Islet precursor cell (in vitro differentiated cells): ENCODE results near the gene SERTAD2.

Experiments used
- DNase-seq: peaks from one replicate; pipeline ENCODE4 v3.0.0-alpha.2; 2018

SERTAD2 gene

DNA sequence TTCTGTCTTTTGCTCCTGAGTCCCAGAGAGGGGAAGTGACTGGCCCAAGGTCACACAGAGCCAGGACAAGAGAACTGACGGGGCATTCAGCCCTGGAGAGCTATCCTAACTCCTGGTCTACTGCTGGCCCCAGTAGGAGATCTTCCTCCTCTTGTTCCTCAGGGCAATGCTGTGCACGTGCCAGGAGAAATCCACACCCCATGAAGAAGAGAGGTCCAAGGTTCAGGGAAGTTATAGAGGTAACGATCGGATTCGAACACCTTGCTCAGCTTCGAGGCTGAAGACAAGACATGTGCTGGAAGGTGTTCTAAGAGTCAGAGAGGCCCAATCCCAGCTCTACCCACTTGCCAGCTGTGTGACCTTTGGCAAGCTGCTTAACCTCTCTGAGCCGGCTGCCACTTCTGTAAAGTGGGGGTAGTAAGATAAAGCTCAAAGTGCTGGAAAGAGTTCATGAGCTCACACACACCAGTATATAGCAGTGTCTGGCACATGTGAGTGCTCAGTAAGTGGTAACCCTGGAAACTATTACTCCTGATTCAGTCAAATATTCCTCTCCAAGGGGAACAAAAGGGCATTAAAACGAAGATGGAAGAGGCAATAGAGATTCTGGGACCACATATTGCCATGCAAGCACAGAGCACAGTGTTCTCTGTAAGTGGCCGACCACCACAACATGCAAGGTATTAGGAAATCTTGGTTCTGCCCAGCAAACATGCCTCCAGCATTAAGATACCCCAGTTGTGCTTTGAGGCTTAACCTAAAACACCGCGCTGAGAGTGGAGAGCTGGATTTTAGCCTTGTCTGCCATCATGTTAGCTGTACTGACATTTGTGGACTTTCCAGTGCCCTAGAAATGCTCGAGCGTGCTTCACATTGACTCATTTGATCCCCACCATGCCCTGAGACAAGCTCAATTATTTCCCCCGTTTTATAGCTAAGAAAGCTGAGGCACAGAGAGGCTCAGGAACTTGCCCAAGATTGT lies 25.6 kb downstream of the SERTAD2 start:
- no peak for DNase-seq

DNA sequence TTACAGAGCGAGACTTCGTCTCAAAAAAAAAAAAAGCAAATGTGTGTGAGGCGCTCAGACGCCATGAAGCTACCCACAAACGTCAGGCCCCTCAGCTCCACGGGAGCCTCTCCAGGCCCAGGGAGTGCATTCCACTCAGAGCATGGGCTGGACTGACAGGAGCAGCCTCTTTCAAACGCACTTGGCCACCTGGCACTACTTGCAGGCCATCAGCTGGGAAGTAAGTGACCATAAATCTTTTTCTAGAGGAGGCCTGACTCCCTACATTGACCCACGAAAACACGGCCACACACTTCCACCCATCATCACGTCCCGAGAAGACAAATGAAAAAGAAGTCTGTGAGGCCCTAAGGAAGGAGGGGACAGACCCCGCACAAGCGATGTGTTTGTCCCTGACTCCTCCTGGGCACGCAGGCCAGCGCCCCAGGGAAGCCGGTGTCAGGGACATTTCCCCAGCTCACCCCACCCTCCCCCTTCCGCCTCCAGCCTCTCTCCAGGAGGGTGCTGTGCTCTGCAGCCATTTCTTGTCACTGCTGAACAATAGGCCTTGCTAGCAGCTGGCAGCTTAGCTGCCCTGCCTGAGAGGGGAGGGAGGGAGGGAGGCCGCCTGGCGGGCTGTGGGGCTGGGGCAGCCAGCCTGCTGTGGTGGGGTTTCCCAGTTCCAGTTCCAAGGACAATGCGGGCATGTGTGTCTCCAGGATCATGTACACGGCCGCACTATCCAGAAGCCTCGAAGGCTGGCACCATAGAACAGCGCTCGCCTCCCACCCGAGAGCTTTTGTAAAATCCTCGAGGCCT lies 26.6 kb downstream of the SERTAD2 start:
- peak; percentile 60 for DNase-seq

DNA sequence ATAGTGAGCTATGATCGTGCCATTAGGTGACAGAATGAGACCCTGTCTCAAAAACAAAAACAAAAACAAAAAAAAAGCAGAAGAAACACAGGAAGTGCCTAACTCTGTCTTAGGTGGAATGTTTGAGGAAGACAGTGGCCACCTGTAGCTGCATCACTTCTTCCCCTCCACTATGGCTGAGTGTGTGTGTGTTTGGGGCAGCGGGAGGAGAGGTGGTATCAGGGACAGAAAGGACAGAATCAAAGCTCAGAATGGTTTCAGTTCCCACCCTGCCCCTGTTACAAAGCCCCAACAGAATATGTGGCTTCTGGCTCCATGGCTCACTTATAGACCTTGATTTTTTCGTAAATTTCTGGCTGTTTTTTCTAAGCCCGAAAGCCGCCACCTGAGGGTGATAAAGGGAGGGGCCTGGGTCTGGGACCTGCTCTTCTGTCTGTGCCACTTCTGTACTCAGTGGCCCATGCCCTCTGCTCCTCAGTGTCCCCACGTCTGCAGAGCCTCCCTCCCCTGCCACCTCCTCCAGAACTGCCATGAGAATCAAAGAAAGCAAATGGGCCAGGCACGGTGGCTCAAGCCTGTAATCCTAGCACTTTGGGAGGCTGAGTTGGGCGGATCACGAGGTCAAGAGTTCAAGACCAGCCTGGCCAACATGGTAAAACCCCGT lies 27.4 kb downstream of the SERTAD2 start:
- peak; percentile 18 for DNase-seq

GRCh38 chr2:64625299-64626145 lies 28.2 kb downstream of the SERTAD2 start:
- DNase-seq, result peak; percentile 56

DNA sequence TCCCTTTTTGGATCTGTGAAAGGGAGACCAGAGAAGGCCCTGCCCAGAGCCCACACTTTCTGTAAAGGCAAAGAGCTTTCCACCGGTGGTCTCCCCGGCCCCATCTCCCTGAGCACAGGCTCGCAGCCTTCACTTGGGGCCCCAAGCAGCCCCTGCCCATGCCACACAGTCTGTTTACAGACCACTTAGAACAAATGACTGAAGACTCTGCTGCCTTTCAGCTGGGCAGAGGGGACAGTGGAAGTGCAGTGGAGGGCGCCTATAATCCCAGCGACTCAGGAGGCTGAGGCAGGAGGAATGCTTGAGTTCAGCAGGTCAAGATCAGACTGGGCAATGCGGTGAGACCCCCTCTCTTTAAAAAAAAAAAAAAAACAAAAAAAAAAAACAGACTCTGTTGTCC lies 28.9 kb downstream of the SERTAD2 start:
- DNase-seq, result peak; percentile 42

GRCh38 chr2:64624108-64624610 lies 29.6 kb downstream of the SERTAD2 start:
- peak; percentile 43 for DNase-seq

DNA sequence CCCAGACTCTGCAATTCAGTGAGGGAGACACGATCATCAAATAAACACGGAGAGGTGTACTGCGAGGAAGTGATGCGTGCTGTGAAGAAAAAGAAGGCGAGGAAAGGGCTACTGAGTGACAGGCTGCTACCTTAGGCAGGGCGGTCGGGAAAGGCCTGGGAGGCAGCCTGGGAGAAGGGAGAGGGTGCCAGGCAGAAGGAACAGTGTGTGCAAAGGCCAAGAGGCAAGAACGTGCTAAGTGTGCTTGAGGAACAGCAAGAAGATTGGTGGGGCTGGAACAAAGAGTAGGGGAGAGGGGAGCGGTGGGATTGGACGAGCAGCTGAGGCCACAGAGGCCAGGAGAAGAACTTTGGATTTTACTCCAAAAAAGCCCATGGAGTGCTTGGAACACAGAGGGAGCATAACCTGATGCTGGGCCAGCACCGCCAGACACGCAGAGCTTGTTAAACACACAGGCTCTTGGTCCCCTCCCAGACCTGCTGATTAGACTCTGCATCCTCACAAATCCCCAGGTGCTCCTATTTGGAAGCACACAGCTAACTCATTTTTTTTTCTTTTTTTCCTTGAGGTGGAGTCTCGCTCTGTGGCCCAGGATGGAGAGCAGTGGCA lies 30.4 kb downstream of the SERTAD2 start:
- DNase-seq, result peak; percentile 53

GRCh38 chr2:64622443-64623241 lies 31.1 kb downstream of the SERTAD2 start:
- DNase-seq, result peak; percentile 50

- DNase-seq, result no peak
Measured at GRCh38 chr2:64620661-64621060, 33.1 kb downstream of the SERTAD2 start.

- DNase-seq, result peak; percentile 51
Measured at GRCh38 chr2:64617631-64618151, 36.0 kb downstream of the SERTAD2 start.

GRCh38 chr2:64615844-64616536 lies 37.7 kb downstream of the SERTAD2 start:
- DNase-seq, result peak; percentile 38

DNA sequence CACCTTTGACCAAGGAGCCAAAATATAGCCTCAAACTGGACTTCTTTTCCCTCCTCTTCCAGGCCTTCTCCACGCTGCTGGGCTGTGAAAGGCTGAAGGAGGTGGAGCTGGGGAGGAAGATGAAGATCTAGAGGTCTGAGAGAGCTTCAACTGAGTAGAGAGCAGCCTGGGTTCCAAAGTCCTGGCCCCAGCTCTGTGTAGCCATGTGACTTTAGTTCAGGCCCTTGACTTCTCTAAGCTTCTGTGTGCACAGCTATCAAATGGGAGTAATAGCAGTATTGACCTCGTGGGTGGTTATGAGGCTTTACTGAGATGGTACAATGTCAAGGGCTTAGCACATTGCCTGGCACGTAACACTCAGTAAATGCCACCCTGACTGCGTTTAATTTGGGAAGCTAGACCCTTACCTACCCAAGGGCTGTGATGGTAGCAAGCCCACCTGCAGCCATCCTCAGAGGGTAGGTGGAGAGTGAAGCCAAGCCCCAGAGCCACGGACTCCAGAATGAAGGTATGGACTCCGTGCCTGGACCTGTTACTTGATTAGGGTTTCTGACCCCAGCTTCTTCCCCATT lies 38.4 kb downstream of the SERTAD2 start:
- DNase-seq, result peak; percentile 22

DNA sequence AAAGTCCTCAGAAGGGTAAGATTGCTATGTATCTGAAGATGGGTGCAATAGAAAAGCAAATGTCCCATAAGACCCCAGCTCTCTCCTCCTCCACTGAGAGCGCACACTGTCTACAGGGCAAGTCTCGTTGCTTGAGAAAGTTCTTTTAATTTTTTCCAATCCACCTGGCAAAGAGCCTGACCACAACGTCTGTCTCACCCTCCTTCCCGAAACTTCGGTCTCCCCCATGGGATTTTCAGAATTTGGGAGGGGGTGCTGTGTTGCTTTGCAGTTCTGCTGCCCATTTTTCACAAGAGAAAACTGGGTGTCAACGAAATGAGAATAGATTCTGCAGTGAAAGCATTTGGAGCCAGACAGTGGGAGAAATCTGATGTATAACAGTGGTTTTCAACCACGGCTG lies 40.4 kb downstream of the SERTAD2 start:
- peak; percentile 25 for DNase-seq

- DNase-seq, result peak; percentile 30
Measured at GRCh38 chr2:64612575-64613195, 41.0 kb downstream of the SERTAD2 start.

GRCh38 chr2:64610316-64610855 lies 43.3 kb downstream of the SERTAD2 start:
- DNase-seq, result no peak

DNA sequence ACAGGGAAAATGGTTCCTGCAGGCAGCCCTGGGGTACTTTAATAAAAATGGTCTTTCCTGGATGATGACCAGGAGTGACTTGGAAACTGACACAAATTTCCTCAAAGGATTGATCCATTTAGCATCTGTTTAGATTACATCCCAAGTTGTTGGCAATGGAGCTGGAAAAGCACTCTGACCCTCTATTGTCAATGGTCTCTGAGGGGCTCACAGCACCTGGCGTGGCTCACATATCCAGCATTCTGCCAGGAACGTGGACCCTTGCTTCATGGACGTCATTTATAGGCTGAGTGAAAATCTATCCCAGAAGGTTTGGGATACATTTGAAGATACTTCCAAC lies 43.8 kb downstream of the SERTAD2 start:
- DNase-seq, result no peak

- DNase-seq, result peak; percentile 77
Measured at GRCh38 chr2:64609227-64609941, 44.3 kb downstream of the SERTAD2 start.

- no peak for DNase-seq
Measured at GRCh38 chr2:64608867-64609226, 44.9 kb downstream of the SERTAD2 start.
